Fibroblast of skin of right biceps (primary cell): Measurements from ENCODE around the gene KCP.

Source experiments
- DNase-seq: peaks from one replicate; pipeline ENCODE4 v3.0.0-alpha.2; 2013

Gene KCP

GRCh38 chr7:128885370-128886187 is 24.9 kb downstream of the KCP start:
- DNase-seq = no peak

GRCh38 chr7:128884561-128885369 is 25.7 kb downstream of the KCP start:
- DNase-seq = no peak

- peak; percentile 58 for DNase-seq
Observed at GRCh38 chr7:128883622-128884448, 26.7 kb downstream of the KCP start.

- no peak for DNase-seq
Observed at GRCh38 chr7:128882134-128882533, 28.4 kb downstream of the KCP start.

GRCh38 chr7:128881458-128882125 is 28.9 kb downstream of the KCP start:
- DNase-seq = no peak

- no peak for DNase-seq
Observed at GRCh38 chr7:128880791-128881457, 29.6 kb downstream of the KCP start.

GRCh38 chr7:128879939-128880746 is 30.4 kb downstream of the KCP start:
- peak; percentile 63 for DNase-seq

- no peak for DNase-seq
Observed at GRCh38 chr7:128879461-128879938, 31.0 kb downstream of the KCP start.

GRCh38 chr7:128878226-128879105 is 32.0 kb downstream of the KCP start:
- DNase-seq = no peak

GRCh38 chr7:128877756-128878120 is 32.8 kb downstream of the KCP start:
- no peak for DNase-seq

- no peak for DNase-seq
Observed at GRCh38 chr7:128876978-128877755, 33.3 kb downstream of the KCP start.

GRCh38 chr7:128876586-128876977 is 33.9 kb downstream of the KCP start:
- no peak for DNase-seq

- DNase-seq = no peak
Observed at GRCh38 chr7:128876127-128876526, 34.4 kb downstream of the KCP start.

GRCh38 chr7:128875523-128875948 is 35.0 kb downstream of the KCP start:
- DNase-seq = no peak

GRCh38 chr7:128874140-128875031 is 36.1 kb downstream of the KCP start:
- DNase-seq = no peak

- DNase-seq = no peak
Observed at GRCh38 chr7:128873234-128873633, 37.3 kb downstream of the KCP start.

- no peak for DNase-seq
Observed at GRCh38 chr7:128872394-128872824, 38.1 kb downstream of the KCP start.

- DNase-seq = no peak
Observed at GRCh38 chr7:128871050-128871449, 39.5 kb downstream of the KCP start.
